ENCODE measurements around the gene TMED3.

TMED3 gene

DNA sequence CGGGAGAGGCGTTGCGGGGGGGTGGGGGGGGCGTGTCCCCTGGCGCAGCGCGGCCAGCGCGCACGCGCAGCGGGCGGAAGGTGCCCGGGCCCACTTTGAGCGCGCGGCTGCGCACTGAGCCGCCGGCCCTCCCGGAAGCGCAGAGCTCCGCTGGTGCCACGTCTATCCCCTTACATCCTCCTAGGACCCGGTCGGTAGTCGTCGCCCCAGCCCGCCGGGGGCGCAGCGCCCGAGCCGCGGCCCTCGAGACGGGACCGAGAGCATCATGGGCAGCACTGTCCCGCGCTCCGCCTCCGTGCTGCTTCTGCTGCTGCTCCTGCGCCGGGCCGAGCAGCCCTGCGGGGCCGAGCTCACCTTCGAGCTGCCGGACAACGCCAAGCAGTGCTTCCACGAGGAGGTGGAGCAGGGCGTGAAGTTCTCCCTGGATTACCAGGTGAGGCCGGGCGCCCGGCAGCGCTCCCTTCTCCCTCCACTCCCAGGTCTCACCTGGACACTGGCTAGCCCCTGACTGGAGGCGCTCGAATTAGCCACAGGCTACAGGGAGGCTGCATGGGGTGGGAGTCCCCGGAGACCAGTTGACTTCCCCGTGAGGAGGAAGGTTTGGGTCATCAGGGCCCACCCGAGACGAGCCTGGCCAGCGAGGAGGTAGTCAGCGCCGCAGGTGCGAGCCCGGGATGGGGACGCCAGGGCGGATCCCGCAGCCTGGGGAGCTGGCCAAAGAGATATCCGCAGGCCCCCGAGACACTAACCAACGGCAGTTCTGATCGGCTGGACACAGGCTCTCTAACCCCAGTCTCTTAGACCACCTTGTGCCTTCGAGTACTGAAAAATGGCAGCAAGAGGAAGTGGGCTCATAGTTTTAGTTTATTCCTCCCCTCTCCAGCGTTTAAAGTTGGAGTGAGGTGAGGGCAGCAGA is at the start of gene TMED3:
TSS of gene TMED3 (plus strand) at position 128 of the 916 bp plus-strand sequence. CDS start at position 266, 138 bp downstream.
- H3K9me3 ChIP-seq (ENCODE audit: control insufficient read depth, low read length): no peaks in the 10 kb centered on the region
- H3K27me3 ChIP-seq (ENCODE audit: control insufficient read depth, insufficient read depth, low read length): no peaks in the 10 kb centered on the region
- H3K36me3 ChIP-seq (ENCODE audit: control insufficient read depth, insufficient read depth, low read length): peaks cover 11% of the 10 kb centered on the region
- peak within 1 kb of the TSS; percentile 93 for H3K4me3 ChIP-seq (ENCODE audit: low read length)
- H3K9ac ChIP-seq (ENCODE audit: low read length): peak within 1 kb of the TSS; percentile 88
- peaks cover 16% of the 10 kb centered on the region for H3K4me1 ChIP-seq (ENCODE audit: control insufficient read depth, insufficient read depth, low read length)

DNA sequence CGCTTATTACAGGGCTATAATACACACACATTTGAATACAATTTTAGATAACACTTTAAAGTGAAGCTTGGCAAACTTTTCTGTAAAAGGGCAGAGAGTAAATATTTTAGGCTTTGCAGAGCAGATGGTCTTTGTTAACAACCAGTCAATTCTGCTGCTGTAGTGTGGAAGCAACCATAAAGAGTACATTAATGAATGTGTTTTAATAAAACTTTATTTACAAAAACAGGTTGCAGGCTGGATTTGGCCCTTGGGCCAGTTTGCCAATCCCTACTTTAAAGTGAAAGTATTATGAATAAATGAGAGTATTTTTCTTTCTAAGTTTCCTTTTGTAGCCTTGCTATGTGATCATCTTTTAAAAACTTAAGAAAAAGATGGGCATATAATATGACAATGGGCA is 49.1 kb upstream of the TMED3 start:
- Histone ChIP-seq H3K9me3 (ENCODE audit: control insufficient read depth, low read length) (no peaks in the 10 kb centered on the region), H3K27me3 (ENCODE audit: control insufficient read depth, insufficient read depth, low read length) (no peaks in the 10 kb centered on the region), H3K9ac (ENCODE audit: low read length) (no peak overlapping the region), H3K4me1 (ENCODE audit: control insufficient read depth, insufficient read depth, low read length) (no peaks in the 10 kb centered on the region), H3K36me3 (ENCODE audit: control insufficient read depth, insufficient read depth, low read length) (no peaks in the 10 kb centered on the region), H3K4me3 (ENCODE audit: low read length) (no peak overlapping the region)

- no peaks in the 10 kb centered on the region for H3K27me3 ChIP-seq (ENCODE audit: control insufficient read depth, insufficient read depth, low read length)
- no peaks in the 10 kb centered on the region for H3K9me3 ChIP-seq (ENCODE audit: control insufficient read depth, low read length)
- no peak overlapping the region for H3K9ac ChIP-seq (ENCODE audit: low read length)
- no peaks in the 10 kb centered on the region for H3K36me3 ChIP-seq (ENCODE audit: control insufficient read depth, insufficient read depth, low read length)
- no peak overlapping the region for H3K4me3 ChIP-seq (ENCODE audit: low read length)
- H3K4me1 ChIP-seq (ENCODE audit: control insufficient read depth, insufficient read depth, low read length): no peaks in the 10 kb centered on the region
Measured at GRCh38 chr15:79265167-79265566, 45.7 kb upstream of the TMED3 start.

DNA sequence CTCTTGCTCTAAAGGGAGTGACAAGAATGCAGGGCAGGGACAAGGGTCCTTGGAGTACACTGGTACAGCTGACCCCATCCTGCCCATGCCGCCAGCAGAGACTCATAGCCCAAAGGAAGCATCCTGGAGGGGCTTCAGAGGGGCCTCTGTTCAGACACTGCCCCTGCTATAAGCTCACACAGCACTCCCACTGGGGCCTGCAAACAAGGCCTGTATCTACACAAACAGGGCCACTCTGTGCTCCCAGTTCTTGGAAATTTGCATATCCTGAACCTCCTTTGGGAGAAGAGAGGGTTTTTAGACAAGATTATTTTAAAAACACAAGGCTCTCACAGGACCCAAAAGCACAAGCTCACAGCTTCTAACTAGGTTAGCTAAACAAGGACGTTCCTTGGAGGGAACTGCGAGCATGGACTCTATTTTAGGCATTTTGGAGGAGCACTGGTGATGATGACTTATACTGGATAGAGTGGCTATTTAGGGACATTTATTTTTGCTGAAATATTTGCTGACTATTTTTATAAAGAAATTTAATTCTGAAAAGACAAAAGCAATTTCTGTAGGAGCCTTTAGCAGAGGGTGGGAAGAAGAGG is 44.8 kb upstream of the TMED3 start:
- Histone ChIP-seq H3K4me3 (ENCODE audit: low read length) (no peak overlapping the region), H3K4me1 (ENCODE audit: control insufficient read depth, insufficient read depth, low read length) (no peaks in the 10 kb centered on the region), H3K27me3 (ENCODE audit: control insufficient read depth, insufficient read depth, low read length) (no peaks in the 10 kb centered on the region), H3K9me3 (ENCODE audit: control insufficient read depth, low read length) (no peaks in the 10 kb centered on the region), H3K36me3 (ENCODE audit: control insufficient read depth, insufficient read depth, low read length) (no peaks in the 10 kb centered on the region), H3K9ac (ENCODE audit: low read length) (no peak overlapping the region)

DNA sequence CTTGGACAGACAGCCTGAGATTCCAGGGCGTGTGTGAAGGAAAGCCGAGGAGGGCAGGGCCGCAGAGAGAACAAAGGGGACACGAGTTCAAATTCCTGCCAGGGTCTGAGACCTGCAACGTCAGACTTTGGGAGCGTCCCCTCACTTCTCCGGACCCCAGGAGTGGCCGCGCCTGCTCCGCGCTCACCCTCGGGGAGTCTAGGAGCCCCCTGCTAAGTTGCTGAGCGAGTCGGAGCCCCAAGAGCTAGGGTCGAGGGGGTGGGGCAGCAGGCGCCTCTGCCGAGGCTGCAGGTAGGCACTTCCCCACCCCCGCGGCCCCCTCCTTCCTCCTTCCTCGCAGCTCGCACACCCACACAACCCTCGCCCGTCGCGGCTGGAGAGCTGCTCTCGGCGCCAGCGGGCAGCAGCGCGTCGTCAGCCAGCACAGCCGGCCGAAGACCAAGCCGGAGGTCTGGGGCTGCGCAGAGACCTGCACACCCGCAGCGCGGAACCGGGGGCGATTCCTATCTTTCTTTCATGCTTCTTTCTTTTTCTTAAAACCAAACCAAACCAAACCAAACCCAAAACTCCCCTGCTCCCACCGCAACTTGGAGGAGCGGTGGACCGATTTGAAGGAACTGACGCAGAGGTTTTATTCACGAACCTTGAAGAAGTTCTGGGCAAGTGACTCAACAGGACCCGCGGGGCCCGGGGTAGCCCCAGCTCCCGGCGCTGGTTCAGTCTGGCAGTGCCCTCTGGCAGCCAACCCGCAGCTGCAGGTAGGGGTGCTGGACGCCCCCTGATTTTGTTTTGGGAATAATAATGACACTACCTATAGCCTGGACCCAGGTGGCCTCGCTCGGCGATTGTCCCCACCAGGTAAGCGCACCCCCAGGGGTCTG is 28.3 kb upstream of the TMED3 start, which contains the start of gene ANKRD34C:
TSS of gene ANKRD34C (plus strand) at position 352 of the 881 bp plus-strand sequence. CDS start 10,563 bp downstream, outside the sequence.
- H3K27me3 ChIP-seq (ENCODE audit: control insufficient read depth, insufficient read depth, low read length): peaks cover 36% of the 10 kb centered on the region
- H3K4me3 ChIP-seq (ENCODE audit: low read length): no peak within 1 kb of the TSS
- no peaks in the 10 kb centered on the region for H3K36me3 ChIP-seq (ENCODE audit: control insufficient read depth, insufficient read depth, low read length)
- no peak within 1 kb of the TSS for H3K9ac ChIP-seq (ENCODE audit: low read length)
- no peaks in the 10 kb centered on the region for H3K9me3 ChIP-seq (ENCODE audit: control insufficient read depth, low read length)
- no peaks in the 10 kb centered on the region for H3K4me1 ChIP-seq (ENCODE audit: control insufficient read depth, insufficient read depth, low read length)

- H3K36me3 ChIP-seq (ENCODE audit: control insufficient read depth, insufficient read depth, low read length): no peaks in the 10 kb centered on the region
- no peak overlapping the region for H3K4me3 ChIP-seq (ENCODE audit: low read length)
- no peaks in the 10 kb centered on the region for H3K4me1 ChIP-seq (ENCODE audit: control insufficient read depth, insufficient read depth, low read length)
- H3K9ac ChIP-seq (ENCODE audit: low read length): no peak overlapping the region
- peaks cover 36% of the 10 kb centered on the region for H3K27me3 ChIP-seq (ENCODE audit: control insufficient read depth, insufficient read depth, low read length)
- no peaks in the 10 kb centered on the region for H3K9me3 ChIP-seq (ENCODE audit: control insufficient read depth, low read length)
Measured at GRCh38 chr15:79283252-79284048, 27.5 kb upstream of the TMED3 start.

DNA sequence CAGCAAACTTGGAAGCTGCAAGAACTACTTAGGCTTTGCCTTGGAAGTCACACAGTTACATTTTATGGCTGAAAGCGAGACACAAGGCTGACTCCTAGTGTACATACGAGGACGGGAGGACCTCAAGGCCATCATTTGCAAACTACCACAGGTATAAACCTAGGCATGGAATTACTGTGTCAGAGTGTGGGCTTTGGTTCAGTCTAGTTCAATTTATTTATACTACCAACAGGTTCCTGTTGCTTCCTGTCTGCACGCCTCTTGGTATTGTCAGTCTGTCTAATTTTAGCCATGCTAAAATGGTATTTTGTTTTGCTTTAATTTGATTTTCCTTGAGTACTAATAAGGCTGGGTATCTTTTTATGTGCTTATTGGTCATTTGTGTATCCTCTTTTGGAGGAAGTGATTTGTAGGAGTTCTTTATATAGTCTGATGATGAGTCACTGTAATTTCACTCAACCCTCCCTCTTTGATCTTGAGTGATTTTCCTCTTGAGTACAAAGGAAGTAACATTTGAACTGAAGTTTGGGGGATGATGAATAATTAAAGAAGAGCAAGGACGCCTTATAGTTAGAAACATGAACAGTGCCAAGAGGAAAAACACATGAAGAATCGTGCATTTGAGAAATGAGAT is 20.2 kb upstream of the TMED3 start:
- Histone ChIP-seq H3K4me3 (ENCODE audit: low read length) (no peak overlapping the region), H3K9ac (ENCODE audit: low read length) (no peak overlapping the region), H3K27me3 (ENCODE audit: control insufficient read depth, insufficient read depth, low read length) (peaks cover 12% of the 10 kb centered on the region), H3K9me3 (ENCODE audit: control insufficient read depth, low read length) (no peaks in the 10 kb centered on the region), H3K4me1 (ENCODE audit: control insufficient read depth, insufficient read depth, low read length) (no peaks in the 10 kb centered on the region), H3K36me3 (ENCODE audit: control insufficient read depth, insufficient read depth, low read length) (no peaks in the 10 kb centered on the region)

GRCh38 chr15:79292011-79292410 is 18.9 kb upstream of the TMED3 start:
- H3K4me3 ChIP-seq (ENCODE audit: low read length): no peak overlapping the region
- no peaks in the 10 kb centered on the region for H3K4me1 ChIP-seq (ENCODE audit: control insufficient read depth, insufficient read depth, low read length)
- H3K9ac ChIP-seq (ENCODE audit: low read length): no peak overlapping the region

DNA sequence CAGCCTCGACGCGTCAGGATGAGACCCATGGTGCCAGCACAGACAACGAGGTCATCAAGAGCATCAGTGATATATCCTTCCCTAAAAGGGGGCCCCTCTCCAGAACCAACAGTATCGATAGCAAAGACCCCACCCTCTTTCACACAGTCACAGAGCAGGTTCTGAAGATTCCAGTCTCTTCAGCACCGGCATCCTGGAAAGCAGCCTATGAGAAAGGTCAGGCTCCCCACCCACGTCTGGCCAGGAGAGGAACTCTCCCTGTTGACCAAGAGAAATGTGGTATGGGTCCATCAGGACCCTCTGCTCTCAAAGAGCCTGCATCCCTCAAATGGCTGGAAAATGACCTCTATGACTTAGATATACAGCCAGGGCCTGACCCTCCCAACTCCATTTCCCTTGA is 16.8 kb upstream of the TMED3 start:
- Histone ChIP-seq H3K27me3 (ENCODE audit: control insufficient read depth, insufficient read depth, low read length) (peaks cover 12% of the 10 kb centered on the region), H3K9me3 (ENCODE audit: control insufficient read depth, low read length) (no peaks in the 10 kb centered on the region), H3K36me3 (ENCODE audit: control insufficient read depth, insufficient read depth, low read length) (no peaks in the 10 kb centered on the region), H3K9ac (ENCODE audit: low read length) (no peak overlapping the region), H3K4me1 (ENCODE audit: control insufficient read depth, insufficient read depth, low read length) (no peaks in the 10 kb centered on the region), H3K4me3 (ENCODE audit: low read length) (no peak overlapping the region)

More at GRCh38 chr15:79292011-79292410, 18.9 kb upstream of the TMED3 start:
- Histone ChIP-seq H3K9me3 (ENCODE audit: control insufficient read depth, low read length) (no peaks in the 10 kb centered on the region), H3K27me3 (ENCODE audit: control insufficient read depth, insufficient read depth, low read length) (peaks cover 12% of the 10 kb centered on the region), H3K36me3 (ENCODE audit: control insufficient read depth, insufficient read depth, low read length) (no peaks in the 10 kb centered on the region)

DNA sequence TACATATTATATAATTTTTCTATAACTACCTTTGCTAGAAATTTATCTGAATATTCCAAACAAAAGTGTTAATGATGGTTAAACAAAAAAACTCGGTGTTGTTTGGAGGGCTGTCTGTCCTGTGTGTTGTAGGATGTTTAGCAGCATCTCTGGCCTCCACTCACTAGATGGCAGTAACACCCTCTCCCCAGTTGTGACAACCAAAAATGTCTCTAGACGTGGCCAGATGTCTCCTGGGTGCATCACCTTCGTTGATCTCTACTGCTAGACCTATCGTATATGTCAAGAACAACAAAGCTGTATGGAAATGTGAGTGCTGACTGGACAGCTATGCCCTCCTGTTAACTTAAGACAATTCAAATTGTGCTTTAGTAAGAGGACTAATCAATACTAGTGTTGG is 14.3 kb upstream of the TMED3 start:
- Histone ChIP-seq H3K4me1 (ENCODE audit: control insufficient read depth, insufficient read depth, low read length) (no peaks in the 10 kb centered on the region), H3K4me3 (ENCODE audit: low read length) (no peak overlapping the region), H3K36me3 (ENCODE audit: control insufficient read depth, insufficient read depth, low read length) (no peaks in the 10 kb centered on the region), H3K9me3 (ENCODE audit: control insufficient read depth, low read length) (no peaks in the 10 kb centered on the region), H3K9ac (ENCODE audit: low read length) (no peak overlapping the region), H3K27me3 (ENCODE audit: control insufficient read depth, insufficient read depth, low read length) (peaks cover 9% of the 10 kb centered on the region)

Data from mucosa of stomach (tissue), 1 donor.